Measurements from ENCODE around the gene PPIE. TPM values are rescaled to one million over a fixed set of nuclear protein-coding genes. Genes with fewer than 3 reads are reported as not detected.

The PPIE gene
- total and polyA plus RNA-seq, 2 of the 4 experiments (the other 2 are of a cell fraction): 40.9 to 68.1 TPM

- POLR2A ChIA-PET (ENCODE audit: unreplicated experiment): no interaction called here
- no peak overlapping the region for H2BK120ac ChIP-seq (ENCODE audit: low read depth, low read length)
- H4K5ac ChIP-seq (ENCODE audit: low read depth, low read length): no peak overlapping the region
- intact Hi-C loops (cut with micrococcal nuclease): no loop called here
- no peak overlapping the region for H2BK15ac ChIP-seq (ENCODE audit: low read depth, low read length)
- H4K8ac ChIP-seq (ENCODE audit: low read depth in 2 of 2, low read length in 2 of 2): no peak overlapping the region
- H2AFZ ChIP-seq (replicated peaks; ENCODE audit: low read length, poor library complexity): no peak overlapping the region
- H3K18ac ChIP-seq (ENCODE audit: low read depth, low read length): no peak overlapping the region
- H3K9me1 ChIP-seq (ENCODE audit: insufficient read depth, low read length): 0 out of 2 replicates have a peak, but pooled peaks cover 6% of the 10 kb centered on the region
- no peaks in the 10 kb centered on the region for H3K79me1 ChIP-seq (ENCODE audit: low read depth in 1 of 2, low read length in 2 of 2)
- H2BK5ac ChIP-seq (ENCODE audit: low read depth, low read length, poor library complexity, severe bottlenecking): no peak overlapping the region
- WGBS, 2 experiments (ENCODE audit: extremely low coverage in 2 of 2, insufficient read length in 1 of 2): 0% methylated on average over 1 of the region's 1 CpG; no CpG with 5 or more reads in 1 of the 2 experiments
- H3K27ac ChIP-seq (ENCODE audit: insufficient read depth, low read length): no peak overlapping the region
- no peaks in the 10 kb centered on the region for H3K9me3 ChIP-seq (ENCODE audit: control insufficient read depth, insufficient read depth, low read length)
- no peaks in the 10 kb centered on the region for H3K36me3 ChIP-seq (ENCODE audit: control insufficient read depth, insufficient read depth, low read length)
- no peak overlapping the region for H2AK9ac ChIP-seq (replicated peaks; ENCODE audit: low read depth, low read length, poor library complexity)
- no peak overlapping the region for H3K56ac ChIP-seq (ENCODE audit: extremely low read depth, insufficient read depth, low read length)
- no peak overlapping the region for H3K4me2 ChIP-seq (ENCODE audit: low read depth, low read length)
- H3K23ac ChIP-seq (ENCODE audit: low read depth, low read length): no peak overlapping the region
- no peak overlapping the region for H2AK5ac ChIP-seq (ENCODE audit: low read depth, low read length)
- CTCF ChIA-PET: interaction anchor here (0.6 kb wide), 1 partner anchor 59 kb away, joined by 3 read pairs; no protein-coding TSS in a partner anchor
- TF ChIP-seq RFX5 (IDR thresholded peaks at IDR 0.05; ENCODE audit: low read depth, low read length) (no peak), MXI1 (IDR thresholded peaks at IDR 0.05; ENCODE audit: borderline replicate concordance, low read depth, low read length) (no peak), RAD21 (IDR thresholded peaks at IDR 0.05; ENCODE audit: low read length) (no peak), RCOR1 (IDR thresholded peaks at IDR 0.05; ENCODE audit: insufficient replicate concordance, low read length) (no peak), CHD1 (IDR thresholded peaks at IDR 0.05; ENCODE audit: low read depth, low read length) (no peak), CTCF (conservative IDR thresholded peaks at IDR 0.05; ENCODE audit: low read depth, low read length) (no peak), BHLHE40 (IDR thresholded peaks at IDR 0.05; ENCODE audit: low read depth, low read length) (no peak), ELK1 (IDR thresholded peaks at IDR 0.05; ENCODE audit: borderline replicate concordance, low read depth, low read length) (no peak), FOS (IDR thresholded peaks at IDR 0.05; ENCODE audit: low read depth, low read length) (no peak), POLR2A (IDR thresholded peaks at IDR 0.05; ENCODE audit: low read depth, low read length) (no peak), USF2 (IDR thresholded peaks at IDR 0.05; ENCODE audit: low read depth, low read length) (no peak), MAZ (IDR thresholded peaks at IDR 0.05; ENCODE audit: borderline replicate concordance, low read depth, low read length) (no peak), NFE2L2 (IDR thresholded peaks at IDR 0.05; ENCODE audit: low read depth, low read length) (no peak), CEBPB (IDR thresholded peaks at IDR 0.05; ENCODE audit: low read depth, low read length) (no peak), MAFK (IDR thresholded peaks at IDR 0.05; ENCODE audit: low read depth, low read length) (no peak), SMC3 (IDR thresholded peaks at IDR 0.05; ENCODE audit: low read depth, low read length) (no peak)
- in situ Hi-C loops (cut with MboI; ENCODE audit: low sequenced_read_pairs): no loop called here
- H3K9ac ChIP-seq (ENCODE audit: low read depth, low read length): no peak overlapping the region
- no peak overlapping the region for H3K4me3 ChIP-seq (ENCODE audit: insufficient read depth, low read depth, low read length)
- BruUV-seq (replicated peaks): no TSS peak
- H3K14ac ChIP-seq (replicated peaks; ENCODE audit: low read depth, low read length): no peak overlapping the region
- ATAC-seq (ENCODE audit: low read depth) (no peak), DNase-seq (no peak)
- dilution Hi-C loops (cut with HindIII; ENCODE audit: low sequenced_read_pairs, unreplicated experiment): no loop called here
- no peak overlapping the region for H4K91ac ChIP-seq (ENCODE audit: insufficient read depth, low read depth, low read length)
- no peak overlapping the region for H2BK20ac ChIP-seq (ENCODE audit: low read depth, low read length)
- H3K4ac ChIP-seq (ENCODE audit: low read depth, low read length): no peak overlapping the region
- H4K20me1 ChIP-seq (ENCODE audit: insufficient read depth, low read length): no peaks in the 10 kb centered on the region
- H3K4me1 ChIP-seq (ENCODE audit: control insufficient read depth, insufficient read depth, low read length): 0 out of 2 replicates have a peak, but pooled peaks cover 2% of the 10 kb centered on the region
- H3K27me3 ChIP-seq (ENCODE audit: control insufficient read depth, insufficient read depth, low read length): peaks cover 23% of the 10 kb centered on the region
These were observed 57.0 kb downstream of the PPIE start for GRCh38 chr1:39795651-39796050.

Data from IMR-90 (cell line).